ENCODE results near the gene UGDH. TPM values are rescaled to one million over a fixed set of nuclear protein-coding genes. Genes with fewer than 3 reads are reported as not detected.

UGDH gene
- total and polyA plus RNA-seq, 4 donors: 33.1 to 241 (median 84.0) TPM

GRCh38 chr4:39525822-39526690 is 1.2 kb downstream of the UGDH start (continued):
- TF ChIP-seq REST (IDR thresholded peaks at IDR 0.05) (no peak), YY1 (IDR thresholded peaks at IDR 0.05) (no peak), MAX (IDR thresholded peaks at IDR 0.05) (no peak), SP1 (IDR thresholded peaks at IDR 0.05) (no peak)
- TF ChIP-seq, protein P1, sequence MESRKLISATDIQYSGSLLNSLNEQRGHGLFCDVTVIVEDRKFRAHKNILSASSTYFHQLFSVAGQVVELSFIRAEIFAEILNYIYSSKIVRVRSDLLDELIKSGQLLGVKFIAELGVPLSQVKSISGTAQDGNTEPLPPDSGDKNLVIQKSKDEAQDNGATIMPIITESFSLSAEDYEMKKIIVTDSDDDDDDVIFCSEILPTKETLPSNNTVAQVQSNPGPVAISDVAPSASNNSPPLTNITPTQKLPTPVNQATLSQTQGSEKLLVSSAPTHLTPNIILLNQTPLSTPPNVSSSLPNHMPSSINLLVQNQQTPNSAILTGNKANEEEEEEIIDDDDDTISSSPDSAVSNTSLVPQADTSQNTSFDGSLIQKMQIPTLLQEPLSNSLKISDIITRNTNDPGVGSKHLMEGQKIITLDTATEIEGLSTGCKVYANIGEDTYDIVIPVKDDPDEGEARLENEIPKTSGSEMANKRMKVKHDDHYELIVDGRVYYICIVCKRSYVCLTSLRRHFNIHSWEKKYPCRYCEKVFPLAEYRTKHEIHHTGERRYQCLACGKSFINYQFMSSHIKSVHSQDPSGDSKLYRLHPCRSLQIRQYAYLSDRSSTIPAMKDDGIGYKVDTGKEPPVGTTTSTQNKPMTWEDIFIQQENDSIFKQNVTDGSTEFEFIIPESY (IDR thresholded peaks at IDR 0.05): no peak

DNA sequence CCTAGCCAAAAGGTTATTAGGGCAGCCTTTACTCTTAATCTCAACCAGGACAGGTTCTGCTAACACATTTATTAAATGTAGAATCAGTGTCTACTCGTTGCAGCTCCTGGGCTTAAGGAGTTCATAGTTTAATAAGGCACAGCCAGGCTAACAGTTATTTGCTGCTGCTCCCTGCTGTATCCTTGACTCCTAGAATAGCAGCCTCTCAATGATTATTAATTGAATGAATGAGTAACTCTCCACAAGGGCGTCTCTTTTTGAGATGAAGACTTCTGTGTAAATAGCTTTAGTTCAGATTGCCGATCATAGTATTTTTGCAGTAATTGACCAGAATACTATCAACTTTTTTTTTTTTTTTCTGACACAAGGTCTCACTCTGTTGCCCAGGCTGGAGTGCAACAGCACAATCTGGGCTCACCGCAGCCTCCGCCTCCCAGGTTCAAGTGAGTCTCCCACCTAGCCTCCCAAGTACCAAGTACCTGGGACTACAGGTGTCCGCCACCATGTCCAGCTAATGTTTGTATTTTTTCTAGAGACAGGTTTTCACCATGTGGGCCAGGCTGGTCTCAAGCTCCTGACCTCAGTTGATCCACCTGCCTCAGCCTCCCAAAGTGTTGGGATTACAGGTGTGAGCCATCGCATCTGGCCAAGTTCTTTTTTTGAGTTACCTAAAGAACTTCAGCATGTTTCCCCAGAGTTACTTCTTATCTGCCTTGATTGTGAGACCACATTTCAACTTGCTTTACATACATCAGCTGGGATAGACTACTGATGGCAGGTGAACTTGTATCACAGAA is 2.9 kb downstream of the UGDH start:
- DNase-seq (ENCODE audit: low spot score): no peak
- H3K27ac ChIP-seq (ENCODE audit: low read depth in 1 of 2, low read length in 2 of 2): peak overlapping the region; percentile 5 to 28
- H3K4me3 ChIP-seq (ENCODE audit: low read depth in 1 of 3, low read length in 3 of 3): peak overlapping the region; percentile 29 to 95 (median 53)
- TF ChIP-seq FOXA1 (IDR thresholded peaks at IDR 0.05) (no peak), REST (IDR thresholded peaks at IDR 0.05) (no peak), NR2F2 (IDR thresholded peaks at IDR 0.05) (no peak), HNF4A (conservative IDR thresholded peaks at IDR 0.05) (no peak), ATF3 (IDR thresholded peaks at IDR 0.05) (no peak), TAF1 (conservative IDR thresholded peaks at IDR 0.05) (no peak), RAD21 (IDR thresholded peaks at IDR 0.05) (no peak), EGR1 (IDR thresholded peaks at IDR 0.05; ENCODE audit: low read depth in 2 of 2) (no peak), SP1 (IDR thresholded peaks at IDR 0.05) (no peak), GABPA (IDR thresholded peaks at IDR 0.05 in 1 of 2, conservative IDR thresholded peaks at IDR 0.05 in 1 of 2) (no peak), HNF4G (IDR thresholded peaks at IDR 0.05) (no peak), JUND (IDR thresholded peaks at IDR 0.05) (no peak)
- TF ChIP-seq, protein P2, sequence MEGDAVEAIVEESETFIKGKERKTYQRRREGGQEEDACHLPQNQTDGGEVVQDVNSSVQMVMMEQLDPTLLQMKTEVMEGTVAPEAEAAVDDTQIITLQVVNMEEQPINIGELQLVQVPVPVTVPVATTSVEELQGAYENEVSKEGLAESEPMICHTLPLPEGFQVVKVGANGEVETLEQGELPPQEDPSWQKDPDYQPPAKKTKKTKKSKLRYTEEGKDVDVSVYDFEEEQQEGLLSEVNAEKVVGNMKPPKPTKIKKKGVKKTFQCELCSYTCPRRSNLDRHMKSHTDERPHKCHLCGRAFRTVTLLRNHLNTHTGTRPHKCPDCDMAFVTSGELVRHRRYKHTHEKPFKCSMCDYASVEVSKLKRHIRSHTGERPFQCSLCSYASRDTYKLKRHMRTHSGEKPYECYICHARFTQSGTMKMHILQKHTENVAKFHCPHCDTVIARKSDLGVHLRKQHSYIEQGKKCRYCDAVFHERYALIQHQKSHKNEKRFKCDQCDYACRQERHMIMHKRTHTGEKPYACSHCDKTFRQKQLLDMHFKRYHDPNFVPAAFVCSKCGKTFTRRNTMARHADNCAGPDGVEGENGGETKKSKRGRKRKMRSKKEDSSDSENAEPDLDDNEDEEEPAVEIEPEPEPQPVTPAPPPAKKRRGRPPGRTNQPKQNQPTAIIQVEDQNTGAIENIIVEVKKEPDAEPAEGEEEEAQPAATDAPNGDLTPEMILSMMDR (IDR thresholded peaks at IDR 0.05; ENCODE audit: low read depth, low read length, missing input control): no peak
- TF ChIP-seq, protein P1 (IDR thresholded peaks at IDR 0.05): no peak
- peak overlapping the region; percentile 38 to 49 for H3K9ac ChIP-seq (ENCODE audit: low read depth in 1 of 2, low read length in 2 of 2)
- H3K9me3 ChIP-seq (ENCODE audit: control insufficient read depth in 4 of 4, low read length in 3 of 4): no peaks in the 10 kb centered on the region
- H3K27me3 ChIP-seq (ENCODE audit: control insufficient read depth in 4 of 4, insufficient read depth in 4 of 4, low read length in 3 of 4): no peaks in the 10 kb centered on the region
- peaks cover 1 to 37% (median 18%) of the 10 kb centered on the region in 4 donors for H3K4me1 ChIP-seq (ENCODE audit: control insufficient read depth in 4 of 4, insufficient read depth in 4 of 4, low read length in 3 of 4)
- H3K36me3 ChIP-seq (ENCODE audit: control insufficient read depth in 4 of 4, insufficient read depth in 3 of 4, low read depth in 1 of 4, low read length in 3 of 4): peaks cover 0 to 4% (median 3%) of the 10 kb centered on the region in 4 donors
- WGBS: 67% methylated on average over 7 of the region's 7 CpGs

Measured in liver (tissue), 9 donors.